AG04450 (cell line): ENCODE results near the gene BNC2. TPM values are rescaled to one million over a fixed set of nuclear protein-coding genes. Genes with fewer than 3 reads are reported as not detected.

Source experiments
- CTCF ChIA-PET: fragments of 300-600, 350-600 bp; formaldehyde crosslinking; extraction: SDS; loops from one replicate; lab custom pipeline; 2022; ENCODE audit warnings: antibody characterized with exemption, inconsistent platforms; lab: Charles Lee
- POLR2A ChIA-PET: fragments of 350-600 bp; formaldehyde crosslinking; extraction: SDS; loops from one replicate; lab custom pipeline; 2021; ENCODE audit warnings: antibody characterized with exemption, inconsistent platforms; lab: Yijun Ruan, JAX
- DNase-seq: peaks from one replicate; pipeline ENCODE4 v3.0.0-alpha.2; 2011; ENCODE audit warnings: low read depth, low spot score
- H3K27ac ChIP-seq: one replicate; pipeline ENCODE4 v1.5.1; 2012; ENCODE audit warnings: low read depth, low read length, control low read depth
- H3K27me3 ChIP-seq: one replicate; pipeline ENCODE4 v1.6.0; 2012; ENCODE audit warnings: low read length; ENCODE audit not compliant: control insufficient read depth, insufficient read depth
- H3K4me3 ChIP-seq: 2 replicates; pipeline ENCODE4 v1.5.1; 2011; ENCODE audit warnings: mild to moderate bottlenecking, low read depth, low read length, control low read depth
- H3K9me3 ChIP-seq: 2 replicates; pipeline ENCODE4 v1.5.1; 2012; ENCODE audit warnings: low read length; ENCODE audit not compliant: control insufficient read depth, insufficient read depth
- CTCF ChIP-seq: IDR thresholded peaks from 2 replicates; pipeline ENCODE4 v1.5.1; 2011; ENCODE audit warnings: low read depth, low read length, control low read depth, inconsistent platforms
- polyA plus RNA-seq: library from polyadenylated mRNA; depleted of rRNA; stranded (reverse); fragments of >200 nt; gene quantifications from 2 replicates; pipeline ENCODE4 v1.2.3, GENCODE V29; 2011

The BNC2 gene
- polyA plus RNA-seq, 1 experiment: 49.0 TPM

- H3K9me3 ChIP-seq: no peaks in the 10 kb centered on the region
- no peak overlapping the region for H3K4me3 ChIP-seq
- CTCF ChIA-PET: no interaction called here
- POLR2A ChIA-PET: no interaction called here
- peak overlapping the region; percentile 47 for H3K27ac ChIP-seq
- no peaks in the 10 kb centered on the region for H3K27me3 ChIP-seq
- no peak for DNase-seq
- TF ChIP-seq CTCF: no peak
These were observed 369.3 kb downstream of the BNC2 start for GRCh38 chr9:16501141-16501540.

- Histone ChIP-seq H3K4me3 (no peak overlapping the region), H3K27me3 (no peaks in the 10 kb centered on the region), H3K9me3 (no peaks in the 10 kb centered on the region), H3K27ac (no peak overlapping the region)
- ChIA-PET CTCF (interaction anchor here (0.6 kb wide), 1 partner anchor 461 kb away, joined by 4 read pairs; no protein-coding TSS in a partner anchor), POLR2A (no interaction called here)
- no peak for DNase-seq
- no peak for TF ChIP-seq CTCF
These were observed 370.1 kb downstream of the BNC2 start for GRCh38 chr9:16500386-16500785.

- H3K9me3 ChIP-seq: no peaks in the 10 kb centered on the region
- no peak for TF ChIP-seq CTCF
- no peak overlapping the region for H3K4me3 ChIP-seq
- no peak for DNase-seq
- CTCF ChIA-PET: interaction anchor here (0.9 kb wide), 1 partner anchor 663 kb away, joined by 3 read pairs; no protein-coding TSS in a partner anchor
- no peaks in the 10 kb centered on the region for H3K27me3 ChIP-seq
- POLR2A ChIA-PET: interaction anchor here (0.8 kb wide), 1 partner anchor 16 kb away, joined by 5 read pairs; no protein-coding TSS in a partner anchor
- H3K27ac ChIP-seq: no peak overlapping the region
These were observed 370.6 kb downstream of the BNC2 start for GRCh38 chr9:16499892-16500291.

GRCh38 chr9:16496908-16497307 is 373.6 kb downstream of the BNC2 start:
- Histone ChIP-seq H3K27me3 (no peaks in the 10 kb centered on the region), H3K4me3 (no peak overlapping the region), H3K27ac (no peak overlapping the region), H3K9me3 (no peaks in the 10 kb centered on the region)
- CTCF ChIA-PET: no interaction called here
- POLR2A ChIA-PET: no interaction called here
- DNase-seq: no peak
- TF ChIP-seq CTCF: peak; percentile 17; the same call in 1 of the 2 replicates

GRCh38 chr9:16487915-16488314 is 382.6 kb downstream of the BNC2 start:
- ChIA-PET POLR2A (no interaction called here), CTCF (interaction anchor here (0.6 kb wide), 1 partner anchor 44 kb away, joined by 3 read pairs; no protein-coding TSS in a partner anchor)
- H3K27ac ChIP-seq: no peak overlapping the region
- no peak overlapping the region for H3K4me3 ChIP-seq
- H3K9me3 ChIP-seq: no peaks in the 10 kb centered on the region
- no peaks in the 10 kb centered on the region for H3K27me3 ChIP-seq
- DNase-seq: no peak
- TF ChIP-seq CTCF: no peak
